PC-9 (cell line): ENCODE measurements around the gene IL1R1.
"Not testable (repeated sequence)": the region's sequence is repeated elsewhere in the genome, so short reads cannot be mapped to it uniquely, and the experiment has no call there.

Experiments
- CTCF ChIP-seq: fragments of 200-600 bp; sonication (generic); conservative IDR thresholded peaks from 2 replicates; pipeline ENCODE4 v1.6.1; 2017; ENCODE audit warnings: mixed run types, antibody characterized with exemption, mild to moderate bottlenecking, moderate library complexity
- EZH2 ChIP-seq: fragments of 200-600 bp; sonication (generic); IDR thresholded peaks from 2 replicates; pipeline ENCODE4 v1.8.0; 2017; ENCODE audit warnings: antibody characterized with exemption, low read depth

DNA sequence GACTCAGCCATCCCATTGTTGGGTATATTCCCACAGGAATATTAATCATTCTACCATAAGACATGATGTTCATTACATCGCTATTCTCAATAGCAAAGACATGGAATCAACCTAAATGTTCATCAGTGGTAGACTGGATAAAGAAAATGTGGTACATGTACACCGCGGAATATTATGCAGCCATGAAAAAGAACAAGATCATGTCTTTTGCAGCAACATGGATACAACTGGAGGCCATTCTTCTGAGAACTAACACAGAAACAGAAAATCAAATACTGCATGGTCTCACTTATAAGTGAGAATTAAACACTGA is 40.0 kb upstream of the IL1R1 start:
- TF ChIP-seq EZH2, CTCF: not testable (repeated sequence)
